RKO (cell line): Measurements from ENCODE around the gene STX10.

Experiments
- DNase-seq: peaks from one replicate; pipeline ENCODE4 v3.0.0-alpha.2; 2016; ENCODE audit warnings: low spot score

Gene STX10

DNA sequence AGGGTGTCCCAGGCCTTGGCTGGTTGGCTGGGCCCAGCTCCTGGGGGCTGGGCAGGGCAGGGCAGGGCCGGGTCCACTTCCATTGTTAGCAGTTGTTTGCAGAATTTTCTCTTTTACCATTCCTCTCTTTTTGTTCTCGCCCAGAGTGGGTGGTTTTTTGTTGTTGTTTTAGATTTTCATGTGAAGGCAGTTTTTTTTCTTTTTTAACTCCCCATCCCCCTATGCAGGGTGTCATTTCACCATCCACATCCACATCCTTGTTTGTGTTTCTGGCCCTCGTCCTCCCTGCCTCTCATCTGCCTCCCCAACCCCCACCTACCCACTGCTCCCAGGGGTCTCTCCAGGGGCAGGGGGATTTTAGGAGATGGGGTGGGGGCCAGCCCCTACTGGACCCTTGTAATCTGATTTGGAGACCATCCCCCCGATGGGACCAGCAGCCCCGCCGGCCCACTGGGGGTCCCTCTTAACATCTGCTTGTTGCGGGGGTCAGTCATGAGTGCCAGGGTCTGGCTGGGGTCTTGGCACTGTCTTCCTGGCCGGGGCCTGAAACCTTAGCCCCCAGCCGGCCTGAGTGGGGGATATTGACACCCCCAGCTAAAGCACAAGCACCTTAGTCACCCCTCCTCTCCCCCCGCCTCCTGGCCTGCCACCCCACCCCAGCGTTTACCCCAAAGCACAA lies 10.4 kb downstream of the STX10 start:
- no peak for DNase-seq

DNA sequence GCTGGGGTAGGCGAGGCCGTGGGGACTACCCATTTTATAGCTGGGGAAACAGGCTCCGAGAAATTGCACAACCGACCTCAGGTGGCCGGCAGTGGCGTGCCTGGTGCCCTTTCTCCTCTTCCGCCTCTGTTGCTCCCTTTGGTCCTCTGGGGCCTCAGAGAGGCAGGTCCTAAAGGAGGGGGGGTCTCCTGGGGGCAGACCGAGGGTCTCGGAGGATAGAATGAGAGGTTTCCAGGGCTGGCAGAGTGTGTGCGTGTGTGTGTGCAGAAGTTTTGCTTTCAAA lies 11.3 kb downstream of the STX10 start:
- DNase-seq, result no peak

DNA sequence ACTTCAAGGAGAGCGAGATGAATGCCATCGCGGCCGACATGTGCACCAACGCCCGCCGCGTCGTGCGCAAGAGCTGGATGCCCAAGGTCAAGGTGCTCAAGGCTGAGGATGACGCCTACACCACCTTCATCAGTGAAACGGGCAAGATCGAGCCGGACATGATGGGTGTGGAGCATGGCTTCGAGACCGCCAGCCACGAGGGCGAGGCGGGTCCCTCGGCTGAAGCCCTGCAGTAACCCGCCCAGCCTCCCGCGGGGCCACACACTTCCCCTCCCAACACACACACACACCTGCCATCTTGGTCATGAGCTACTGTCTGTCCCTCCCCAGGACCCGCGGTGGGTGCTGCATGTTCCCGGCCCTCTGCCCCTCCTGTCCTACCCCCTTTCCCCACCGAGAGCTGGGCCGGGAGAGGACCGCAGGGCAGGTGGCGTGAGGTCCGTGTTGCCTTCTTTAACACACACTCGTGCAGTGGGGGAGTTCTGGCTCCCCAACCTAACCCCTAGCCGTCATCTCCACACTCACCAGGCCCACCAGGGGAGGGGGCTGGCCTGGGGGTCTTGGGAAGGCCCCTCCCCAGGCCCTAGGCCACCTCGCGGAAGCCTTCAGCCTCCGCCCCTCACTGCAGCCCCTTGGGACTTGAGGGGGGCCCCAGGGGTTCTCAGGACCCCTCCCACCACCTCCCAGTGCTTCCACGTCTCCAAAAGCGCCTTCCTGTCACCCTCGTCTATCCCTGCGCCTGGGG lies 11.8 kb downstream of the STX10 start:
- no peak for DNase-seq

DNA sequence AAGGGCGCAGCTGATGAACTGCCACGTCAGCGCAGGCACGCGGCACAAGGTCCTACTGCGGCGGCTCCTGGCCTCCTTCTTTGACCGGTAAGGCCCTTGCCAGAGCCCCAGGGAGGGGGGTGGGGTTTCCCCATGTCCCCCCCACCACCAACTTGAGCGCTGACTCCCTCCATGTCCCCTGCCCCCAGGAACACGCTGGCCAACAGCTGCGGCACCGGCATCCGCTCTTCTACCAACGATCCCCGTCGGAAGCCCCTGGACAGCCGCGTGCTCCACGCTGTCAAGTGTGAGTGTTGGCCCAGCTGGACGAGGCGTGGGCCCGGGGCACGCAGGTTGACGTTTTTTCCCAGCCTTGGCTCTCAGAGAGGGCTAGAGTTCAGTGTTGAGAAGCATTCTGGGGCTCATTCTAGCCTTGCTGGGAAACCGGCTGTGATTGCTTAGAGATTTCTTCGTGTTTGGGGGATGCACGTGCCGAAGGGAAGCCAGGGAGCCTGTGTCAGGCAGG lies 12.8 kb downstream of the STX10 start:
- DNase-seq, result no peak

DNA sequence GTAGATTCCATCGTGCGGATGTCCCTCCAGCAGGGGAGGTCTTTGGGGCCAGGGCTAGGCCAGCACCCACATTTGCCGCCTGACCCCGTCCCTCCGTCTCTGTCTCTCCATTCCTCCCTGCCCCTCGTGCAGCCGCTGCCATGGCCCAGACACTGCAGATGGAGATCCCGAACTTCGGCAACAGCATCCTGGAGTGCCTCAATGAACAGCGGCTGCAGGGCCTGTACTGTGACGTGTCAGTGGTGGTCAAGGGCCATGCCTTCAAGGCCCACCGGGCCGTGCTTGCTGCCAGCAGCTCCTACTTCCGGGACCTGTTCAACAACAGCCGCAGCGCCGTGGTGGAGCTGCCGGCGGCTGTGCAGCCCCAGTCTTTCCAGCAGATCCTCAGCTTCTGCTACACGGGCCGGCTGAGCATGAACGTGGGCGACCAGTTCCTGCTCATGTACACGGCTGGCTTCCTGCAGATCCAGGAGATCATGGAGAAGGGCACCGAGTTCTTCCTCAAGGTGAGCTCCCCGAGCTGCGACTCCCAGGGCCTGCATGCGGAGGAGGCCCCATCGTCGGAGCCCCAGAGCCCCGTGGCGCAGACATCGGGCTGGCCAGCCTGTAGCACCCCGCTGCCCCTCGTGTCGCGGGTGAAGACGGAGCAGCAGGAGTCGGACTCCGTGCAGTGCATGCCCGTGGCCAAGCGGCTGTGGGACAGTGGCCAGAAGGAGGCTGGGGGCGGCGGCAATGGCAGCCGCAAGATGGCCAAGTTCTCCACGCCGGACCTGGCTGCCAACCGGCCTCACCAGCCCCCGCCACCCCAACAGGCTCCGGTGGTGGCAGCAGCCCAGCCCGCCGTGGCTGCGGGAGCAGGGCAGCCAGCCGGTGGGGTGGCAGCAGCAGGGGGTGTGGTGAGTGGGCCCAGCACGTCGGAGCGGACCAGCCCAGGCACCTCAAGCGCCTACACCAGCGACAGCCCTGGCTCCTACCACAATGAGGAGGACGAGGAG lies 14.8 kb downstream of the STX10 start:
- DNase-seq, result no peak

DNA sequence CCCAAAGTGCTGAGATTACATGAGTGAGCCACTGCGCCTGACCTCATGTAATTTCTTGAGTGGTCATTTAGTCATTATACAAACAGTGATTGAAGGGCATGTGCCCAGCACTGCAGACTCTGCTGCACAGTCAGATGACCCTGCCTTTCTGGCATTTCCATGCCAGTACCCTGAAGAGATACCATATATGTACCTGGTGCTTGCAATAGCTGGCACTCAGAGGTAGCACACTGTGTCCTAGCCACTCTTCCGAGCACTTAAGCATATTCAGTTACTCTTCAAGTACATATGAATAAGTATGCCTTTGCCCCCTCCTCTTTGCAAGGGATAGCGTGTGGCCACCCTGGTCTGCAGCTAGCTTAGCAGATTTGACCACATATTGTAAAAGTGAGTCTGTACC lies 15.5 kb downstream of the STX10 start:
- DNase-seq, result no peak

DNA sequence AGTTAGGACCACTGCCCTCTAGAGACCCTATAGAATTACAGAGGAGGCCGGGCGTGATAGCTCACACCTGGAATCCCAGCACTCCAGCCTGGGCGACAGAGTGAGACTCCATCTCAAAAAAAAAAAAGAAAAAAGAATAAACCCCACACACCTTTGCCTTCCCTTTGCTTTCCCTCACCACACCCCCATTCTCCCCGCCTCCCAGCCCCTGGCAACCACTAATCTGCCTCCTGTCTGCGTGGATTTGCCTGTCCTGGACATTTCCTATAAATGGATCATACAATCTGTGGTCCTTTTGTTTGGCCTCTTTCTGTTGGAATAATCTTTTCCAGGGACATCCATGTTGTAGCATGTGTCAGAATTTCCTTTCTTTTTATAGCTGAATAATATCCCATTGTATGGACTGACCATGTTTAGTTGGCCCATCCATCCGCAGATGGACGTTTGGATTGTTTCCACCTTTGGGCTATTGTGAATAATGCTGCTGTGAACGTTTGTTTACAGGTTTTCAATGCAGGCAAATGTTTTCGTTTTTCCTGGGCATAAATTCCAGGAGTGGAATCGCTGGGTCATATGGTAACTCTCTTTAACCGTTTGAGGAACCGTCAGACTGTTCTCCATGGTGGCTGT lies 16.8 kb downstream of the STX10 start:
- DNase-seq, result no peak

DNA sequence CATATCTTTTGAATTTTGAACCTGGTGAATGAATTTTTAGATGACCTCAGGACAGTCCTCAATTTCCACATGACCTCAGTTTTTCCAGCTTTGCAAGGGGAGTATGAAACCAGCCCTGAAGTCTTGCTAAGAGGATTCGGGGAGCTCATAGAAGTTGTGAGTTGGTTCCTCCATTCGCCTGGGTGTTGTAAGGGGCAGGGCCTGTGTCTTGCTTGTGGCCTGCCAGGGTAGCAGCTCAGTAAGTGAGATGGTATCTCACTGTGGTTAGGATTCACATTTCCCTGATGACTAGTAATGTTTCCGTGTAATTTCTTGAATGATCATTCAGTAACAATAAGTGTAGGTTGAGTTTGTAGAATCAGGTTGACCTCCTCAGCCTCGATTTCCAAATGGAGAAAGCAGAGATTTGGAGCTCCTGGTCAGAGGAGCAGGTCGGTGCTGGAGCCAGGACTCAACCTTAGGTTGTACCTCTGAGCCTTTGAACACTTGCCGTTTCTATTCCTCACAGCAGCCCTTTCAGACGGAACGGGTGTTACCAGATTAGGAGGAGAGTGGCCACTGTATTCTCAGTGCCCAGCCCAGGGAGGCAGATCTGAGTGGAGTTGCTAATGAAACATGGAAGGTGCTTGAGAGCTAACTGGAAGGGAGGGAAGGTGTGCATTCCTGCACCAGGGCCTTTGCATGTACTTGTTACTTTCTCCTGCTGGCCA lies 17.5 kb downstream of the STX10 start:
- DNase-seq, result no peak

DNA sequence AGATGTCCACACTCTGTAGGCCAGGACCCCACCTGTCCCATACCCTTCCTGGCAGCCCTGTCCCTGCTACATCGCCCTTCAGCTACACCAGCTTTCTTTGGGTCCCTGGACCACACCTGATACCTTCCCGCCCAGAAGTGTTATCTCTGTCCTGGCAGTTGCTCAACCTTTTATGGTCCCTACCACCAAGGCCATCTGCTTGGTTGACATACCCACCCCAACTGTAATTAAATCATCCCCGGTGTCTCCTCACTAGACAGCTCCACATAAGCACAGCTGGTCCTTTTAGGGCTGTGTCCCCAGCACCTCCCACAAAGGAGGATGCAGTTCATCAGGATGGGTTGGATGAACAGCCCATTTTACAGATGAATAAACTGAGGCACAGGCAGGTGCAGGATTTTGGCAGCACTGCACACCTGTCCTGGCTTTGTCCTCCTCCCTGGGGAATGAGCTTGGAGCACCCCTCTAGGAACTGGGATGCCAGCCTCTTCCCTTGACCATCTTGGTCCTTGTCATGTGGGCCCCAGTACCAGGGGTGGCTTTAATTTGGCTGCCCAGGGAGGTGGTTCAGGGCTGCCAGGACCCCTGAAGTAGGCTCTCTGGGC lies 19.2 kb downstream of the STX10 start:
- no peak for DNase-seq

DNA sequence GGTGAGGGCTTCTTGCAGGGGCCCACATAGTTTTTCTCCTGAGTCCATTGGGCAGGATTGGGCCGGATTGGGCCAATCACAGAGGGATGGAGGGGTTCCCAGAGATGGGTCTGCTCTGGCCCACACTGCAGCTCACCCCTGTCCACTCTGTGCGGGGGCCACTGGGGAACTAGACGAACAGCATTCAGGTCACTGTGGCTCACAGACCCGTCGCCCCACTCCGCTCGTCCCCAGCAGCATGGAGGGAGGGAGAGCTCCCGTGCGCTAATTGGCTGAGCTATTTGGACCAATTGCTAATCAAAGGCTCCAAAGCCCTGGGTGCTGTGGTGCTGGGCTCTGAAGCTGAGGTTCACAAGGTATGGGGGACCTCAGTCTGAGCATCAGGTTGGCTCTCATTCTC lies 20.8 kb downstream of the STX10 start:
- no peak for DNase-seq

DNA sequence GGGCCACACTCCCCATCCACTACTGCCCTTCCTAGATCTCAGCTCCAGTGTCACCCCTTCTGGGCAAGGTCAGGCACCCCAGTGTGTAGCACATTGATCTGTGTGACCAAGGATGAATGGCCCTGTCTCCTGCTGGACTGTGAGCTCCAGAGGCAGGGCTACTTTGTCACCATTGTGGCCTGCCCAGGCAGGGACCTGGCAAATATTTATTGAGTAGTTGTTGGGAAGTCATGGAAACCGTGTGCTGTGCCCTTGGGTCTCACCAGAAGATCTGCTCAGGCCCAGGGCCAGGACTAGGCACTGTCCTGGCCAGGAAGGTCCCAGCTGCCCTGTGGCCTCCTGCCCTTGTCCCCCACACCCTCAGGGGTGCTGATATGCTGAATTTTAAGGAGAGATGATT lies 21.6 kb downstream of the STX10 start:
- no peak for DNase-seq

DNA sequence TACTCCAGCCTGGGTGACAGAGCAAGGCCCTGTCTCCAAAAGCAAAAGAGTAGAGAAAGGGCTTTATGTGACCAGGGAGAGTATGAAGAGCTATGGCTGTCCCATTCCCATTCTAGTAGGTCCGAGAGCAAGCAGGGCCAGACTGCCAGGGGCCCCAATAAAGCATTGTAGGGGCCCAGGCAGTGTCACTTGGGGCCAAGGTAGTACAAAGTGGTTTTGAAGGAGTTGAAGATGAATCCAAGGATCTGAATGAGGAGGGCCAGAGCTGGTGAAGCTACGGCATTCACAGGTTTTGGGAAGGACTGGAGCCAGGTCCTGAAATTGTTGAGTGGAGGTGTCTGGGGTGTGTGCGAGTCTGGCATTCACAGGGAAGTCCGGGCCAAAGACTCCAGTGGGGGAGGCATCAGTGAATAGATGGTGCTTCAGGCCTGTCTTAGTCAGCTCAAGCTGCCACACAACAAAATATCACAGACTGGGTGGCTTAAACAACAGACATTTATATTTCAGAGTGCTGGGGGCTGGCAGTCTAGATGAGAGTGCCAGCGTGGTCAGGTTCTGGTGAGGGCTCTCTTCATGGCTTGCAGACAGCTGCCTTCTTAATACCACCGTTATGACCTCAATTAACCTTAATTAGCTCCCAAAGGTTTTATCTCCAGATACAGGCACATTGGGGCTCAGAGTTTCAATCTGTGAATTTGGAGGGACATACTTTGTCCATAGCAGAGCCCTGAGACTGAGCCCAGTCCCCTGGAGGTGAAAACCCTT lies 22.2 kb downstream of the STX10 start:
- DNase-seq, result no peak

DNA sequence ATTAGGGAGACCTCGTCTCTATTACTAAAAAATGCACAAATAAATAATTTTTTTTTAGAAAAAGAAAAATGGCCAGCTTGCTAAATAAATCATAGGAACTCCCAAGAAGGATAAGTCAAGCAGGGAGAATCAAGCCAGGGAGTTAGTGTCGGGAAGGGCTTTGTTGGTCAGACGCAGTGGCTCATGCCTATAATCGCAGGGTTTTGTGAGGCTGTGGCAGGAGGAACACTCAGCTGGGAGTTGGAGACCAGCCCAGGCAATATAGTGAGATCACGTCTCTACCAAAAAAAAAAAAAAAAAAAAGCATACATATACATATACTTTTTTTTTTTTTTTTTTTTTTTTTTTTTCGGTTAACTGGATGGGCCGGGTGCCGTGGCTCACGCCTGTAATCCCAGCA lies 23.1 kb downstream of the STX10 start:
- no peak for DNase-seq

DNA sequence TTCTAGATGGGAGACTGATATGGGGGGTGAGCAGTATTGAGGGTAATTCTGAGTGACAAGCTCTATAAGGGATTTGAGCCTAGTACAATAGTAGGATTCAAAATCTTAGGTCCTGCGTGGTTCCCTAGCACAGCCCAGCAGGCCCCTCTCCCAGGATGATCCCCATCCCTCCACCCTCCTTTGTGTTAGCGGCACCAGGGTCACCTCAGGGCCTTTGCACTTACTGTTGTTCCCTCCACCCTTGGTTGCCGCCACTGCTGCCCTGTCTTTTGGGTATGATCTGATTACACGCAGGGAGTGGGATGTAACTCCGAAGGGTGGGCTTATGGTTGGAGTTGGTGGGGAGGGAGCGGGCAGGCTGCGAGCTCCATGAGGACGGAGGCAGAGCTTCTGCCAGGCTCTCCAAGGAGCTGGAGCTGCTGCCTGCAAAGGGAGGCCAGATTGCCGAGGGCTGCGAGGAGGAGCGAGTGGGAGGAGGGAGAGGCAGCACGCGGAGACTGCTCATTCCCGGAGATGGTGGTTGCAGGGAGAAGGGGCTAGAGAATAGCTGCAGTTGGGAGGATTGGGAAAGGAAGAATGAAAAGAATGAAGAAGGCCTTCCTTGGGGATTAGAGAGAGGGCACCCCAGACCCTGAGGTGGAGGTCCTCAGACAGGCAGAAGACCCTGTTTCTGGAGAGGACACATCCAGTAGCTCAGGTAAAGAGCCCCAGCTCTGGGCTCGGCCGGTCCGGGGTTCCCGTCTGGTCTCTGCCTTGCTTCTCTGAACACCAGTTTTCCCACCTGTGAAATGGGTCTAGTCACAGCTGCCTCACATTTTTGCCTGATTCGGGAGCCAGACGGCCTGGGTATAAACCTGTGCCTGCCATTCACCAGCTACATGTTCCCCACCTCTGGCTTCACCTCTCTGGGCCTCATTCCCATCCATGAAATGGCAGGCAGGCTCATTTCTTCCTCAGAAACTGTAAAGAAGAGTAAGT lies 26.9 kb downstream of the STX10 start:
- DNase-seq, result no peak

DNA sequence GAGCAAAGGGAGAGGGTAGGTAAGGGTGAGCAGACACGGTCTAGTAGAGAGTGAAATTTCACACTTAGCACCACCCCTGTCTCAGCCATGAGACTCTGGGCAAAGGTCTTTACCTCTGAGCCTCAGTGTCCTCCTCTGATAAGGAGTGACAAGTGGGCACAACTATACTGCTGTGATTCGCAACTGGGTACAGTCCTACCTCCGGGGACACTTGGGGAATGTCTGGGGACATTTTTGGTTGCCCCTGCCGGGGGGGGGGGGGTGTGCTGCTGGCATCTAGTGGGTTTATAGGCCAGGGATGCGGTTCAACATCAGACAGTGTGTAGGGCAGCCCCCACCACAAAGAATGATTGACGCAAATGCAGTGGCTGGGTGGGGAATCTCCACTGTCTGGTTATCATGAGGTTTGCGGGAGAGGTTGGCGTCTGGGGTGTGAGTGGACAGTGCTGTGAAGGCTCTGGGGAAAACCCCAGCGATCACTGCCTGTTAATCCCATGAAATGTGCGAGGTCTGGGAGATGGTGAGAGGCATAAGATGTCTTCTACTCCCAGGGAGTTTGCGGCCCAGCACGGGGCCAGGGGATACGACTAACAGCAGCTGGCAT lies 27.8 kb downstream of the STX10 start:
- DNase-seq, result no peak

DNA sequence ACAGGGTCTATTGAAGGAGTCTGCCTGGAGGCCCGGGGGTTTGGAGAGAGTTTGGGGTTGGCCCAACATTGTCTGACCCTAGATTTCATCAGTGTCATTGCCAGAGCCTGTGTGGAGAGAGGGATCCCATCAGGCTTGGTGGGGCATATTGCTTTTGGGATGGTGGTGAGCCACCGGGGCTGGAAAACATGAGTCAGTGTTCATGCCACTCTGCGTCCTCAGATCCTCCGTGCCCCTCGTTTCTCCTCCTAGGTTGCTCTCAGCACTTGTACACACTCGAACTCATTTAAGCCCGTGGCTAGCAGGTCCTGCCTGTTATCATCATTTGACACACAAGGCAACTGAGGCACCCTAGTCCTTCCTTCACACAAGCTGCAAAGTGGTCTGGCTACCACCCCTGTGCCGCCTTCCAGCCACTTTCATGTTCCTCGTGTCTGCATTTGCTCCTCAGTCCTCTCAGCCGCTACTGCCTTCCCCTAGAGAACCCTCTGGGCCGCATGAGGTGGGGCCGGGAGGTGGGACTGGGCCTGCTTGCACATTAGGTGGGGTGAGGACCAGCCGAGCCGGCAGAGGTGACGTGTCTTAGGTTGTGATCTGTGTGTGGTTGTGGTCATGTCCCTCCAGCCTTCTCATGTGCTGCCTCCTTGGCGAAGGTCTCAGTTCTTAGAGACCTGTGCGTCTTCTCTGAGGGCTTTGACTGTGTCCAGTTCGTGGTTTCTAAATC lies 28.5 kb downstream of the STX10 start:
- DNase-seq, result no peak

DNA sequence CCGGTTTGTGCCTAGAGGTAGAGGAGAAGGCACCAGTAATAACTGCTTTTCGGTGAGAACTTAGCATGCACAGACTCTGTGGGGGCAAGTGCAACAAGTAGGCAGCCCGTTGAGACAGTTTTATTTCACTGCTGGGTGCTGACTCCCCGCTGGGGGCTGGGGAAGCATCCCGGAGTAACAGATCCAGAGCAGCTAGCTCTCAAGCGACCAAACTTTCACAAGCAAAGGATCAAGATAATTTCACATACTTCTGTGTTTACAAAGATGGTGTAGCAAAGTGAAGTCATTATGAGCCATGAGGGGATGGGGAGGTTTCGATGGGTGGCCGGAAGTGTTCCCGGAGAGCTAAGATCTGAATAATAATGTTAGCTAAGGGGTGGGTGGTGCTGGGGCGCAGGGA lies 29.4 kb downstream of the STX10 start:
- peak; percentile 61 for DNase-seq

DNA sequence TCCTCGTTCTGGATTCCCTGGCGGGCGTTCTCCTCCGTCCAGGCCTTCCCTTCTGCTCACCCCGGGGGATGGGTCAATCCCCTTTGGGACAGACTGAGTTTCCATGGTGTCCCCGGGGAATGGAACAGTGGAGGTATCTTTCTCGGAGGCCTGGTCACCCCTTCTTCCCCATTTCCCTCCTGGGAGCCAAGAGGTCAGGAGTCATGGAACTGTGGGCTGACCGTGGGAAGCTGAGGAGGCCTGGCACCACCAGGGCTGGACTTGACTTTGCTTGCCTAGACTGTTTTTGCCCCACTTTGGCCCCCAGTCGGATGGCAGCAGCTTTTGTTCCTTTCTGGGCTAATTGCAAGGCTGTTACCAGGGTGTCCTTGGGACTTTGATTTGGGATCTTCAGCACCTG lies 30.1 kb downstream of the STX10 start:
- no peak for DNase-seq
